Heart left ventricle (tissue), 16 donors: ENCODE results near the gene MYL2. TPM values are rescaled to one million over a fixed set of nuclear protein-coding genes. Genes with fewer than 3 reads are reported as not detected.

Experiments used
- ATAC-seq, 4 donors: fragments of 200-7000 bp; cut with Tn5 transposase; one replicate each; pipeline ENCODE4 v1.9.1; 2020 to 2022; ENCODE audit warnings: moderate library complexity in 4 of 4, mild to moderate bottlenecking in 3 of 4, moderate number of reproducible peaks in 1 of 4
- DNase-seq, 5 donors: peaks; one replicate each; pipeline ENCODE4 v3.0.0-alpha.2; 2020
- H3K27ac ChIP-seq, 12 donors: fragments of 200-600 bp; sonication (generic) in 4 of 12; one replicate each; pipeline versions ENCODE4 v1.5.0 to v1.8.0; 2016 to 2022; ENCODE audit warnings: mild to moderate bottlenecking in 2 of 12
- H3K27me3 ChIP-seq, 9 donors: fragments of 200-600 bp; sonication (generic) in 2 of 9; one replicate each; pipeline versions ENCODE4 v1.5.1 to v1.8.0; 2016 to 2022; ENCODE audit warnings: mild to moderate bottlenecking in 3 of 9
- H3K36me3 ChIP-seq, 9 donors: fragments of 200-600 bp; sonication (generic) in 2 of 9; one replicate each; pipeline versions ENCODE4 v1.5.0 to v1.8.0; 2018 to 2022; ENCODE audit warnings: mild to moderate bottlenecking in 2 of 9
- H3K4me1 ChIP-seq, 12 donors: fragments of 200-600 bp; sonication (generic) in 4 of 12; one replicate each; pipeline versions ENCODE4 v1.5.0 to v1.8.0; 2016 to 2022; ENCODE audit warnings: mild to moderate bottlenecking in 3 of 12
- H3K4me3 ChIP-seq, 12 donors: fragments of 200-600 bp; sonication (generic) in 4 of 12; one replicate each; pipeline versions ENCODE4 v1.5.0 to v1.8.0; 2017 to 2022; ENCODE audit warnings: mild to moderate bottlenecking in 9 of 12, moderate library complexity in 4 of 12
- H3K9me3 ChIP-seq, 12 donors: fragments of 200-600 bp; sonication (generic) in 4 of 12; one replicate each; pipeline versions ENCODE4 v1.5.0 to v1.8.0; 2016 to 2022; ENCODE audit warnings: mild to moderate bottlenecking in 1 of 12
- POLR2A ChIP-seq, 2 donors: fragments of 450-650 bp; IDR thresholded peaks; one replicate each; pipeline ENCODE4 v1.6.1; 2017; ENCODE audit warnings: antibody characterized with exemption in 2 of 2, mild to moderate bottlenecking in 2 of 2, moderate library complexity in 2 of 2
- WGBS, 4 donors: extraction: QIAGEN DNeasy Blood & Tissue Kit in 2 of 4; methylation state at CpG; one replicate each; pipeline versions ENCODE4 v1.1.5 to v1.1.7; 2013 to 2018; 5-methylcytosine and 5-hydroxymethylcytosine counted together
- intact Hi-C, 10 donors: fragments of 100-400 bp; cut with DNase I; formaldehyde crosslinking; loops; one replicate each; pipeline versions ENCODE4 v1.11.1 to v1.14.2; 2022
- polyA plus RNA-seq, 2 donors: library from polyadenylated mRNA; stranded (reverse); fragments of 200-250 nt; gene quantifications; one replicate each; pipeline ENCODE4 v1.2.3, GENCODE V29; 2013
- total RNA-seq, 9 donors: library from RNA; depleted of rRNA in 2 of 9; stranded (reverse); fragments of >200 nt in 2 of 9; fragmentation: NEBNext Ultra II Directional in 3 of 9; extraction: Animal tissue kit (Norgen Biotek cat#: 25700) in 3 of 9; gene quantifications; one replicate each; pipeline versions ENCODE4 v1.1.0 to v1.2.4, GENCODE V29; 2016 to 2023
- TF ChIP-seq, protein P1 (sequence below), 12 donors: fragments of 200-600 bp; sonication (generic) in 4 of 12; IDR thresholded peaks; one replicate each; pipeline versions ENCODE4 v1.5.0 to v1.8.0; 2018 to 2022; ENCODE audit warnings: antibody characterized with exemption in 12 of 12, mild to moderate bottlenecking in 5 of 12
- donor health status: ischemic (EF 13 %, LVEDD 7.1; RV severe dilation, severe dysfunction).
- donor health status: healthy with polysubstance abuse.
- donor health status: DM: no; HTN: yes; CAD: no.
- donor health status: DM: no; HTN: no; CAD: no.
- donor health status: ischemic (EF 25% LVEDD 6.9; RV normal size, moderate dysfunction).
- donor health status: ischemic (EF 25% LVEDD 5.7; RV mildly dilated, moderate dysfunction).
- donor health status: healthy.
- donor health status: DM: yes; HTN: yes; CAD: no.
- donor health status: ischemic (EF 35%, LVEDD 5.7; RV mildly dilated, moderate dysfunction).
- donor health status: nonischemic (EF 11% LVEDD 7.7; RV severe dilation, severe dysfunction).
- donor health status: DM: yes; HTN: yes; CAD: no.
- donor health status: PGD.
- donor health status: ischemic (EF 29% LVEDD 5.4; RV normal size, mild dysfunction).
- donor health status: nonischemic (EF 23%, LVEDD 6.1; RV moderate dilation, normal function).

The MYL2 gene
- total and polyA plus RNA-seq, 11 donors = 9,599 to 55,783 (median 25,284) TPM

- WGBS, 4 donors = 44 to 66% (median 52%) methylated on average over 3 of the region's 3 CpGs
- Histone ChIP-seq H3K27me3 (peaks cover 0 to 18% (median 6%) of the 10 kb centered on the region in 9 donors), H3K36me3 (no peaks in the 10 kb centered on the region), H3K4me1 (peaks cover 0 to 23% (median 7%) of the 10 kb centered on the region in 12 donors), H3K9me3 (no peaks in the 10 kb centered on the region), H3K27ac (peak overlapping the region in 9 of 12 donors; percentile 38 to 88 (median 63)), H3K4me3 (no peak overlapping the region)
- intact Hi-C loops = loop anchor here in 2 of 10 donors (10.0 kb wide), 2 partner anchors 61 to 241 kb away; no protein-coding TSS in a partner anchor
- peak in 2 of 5 donors; percentile 31 to 47 for DNase-seq
- peak in 2 of 4 donors; percentile 15 to 17 for ATAC-seq
- TF ChIP-seq, protein P1, sequence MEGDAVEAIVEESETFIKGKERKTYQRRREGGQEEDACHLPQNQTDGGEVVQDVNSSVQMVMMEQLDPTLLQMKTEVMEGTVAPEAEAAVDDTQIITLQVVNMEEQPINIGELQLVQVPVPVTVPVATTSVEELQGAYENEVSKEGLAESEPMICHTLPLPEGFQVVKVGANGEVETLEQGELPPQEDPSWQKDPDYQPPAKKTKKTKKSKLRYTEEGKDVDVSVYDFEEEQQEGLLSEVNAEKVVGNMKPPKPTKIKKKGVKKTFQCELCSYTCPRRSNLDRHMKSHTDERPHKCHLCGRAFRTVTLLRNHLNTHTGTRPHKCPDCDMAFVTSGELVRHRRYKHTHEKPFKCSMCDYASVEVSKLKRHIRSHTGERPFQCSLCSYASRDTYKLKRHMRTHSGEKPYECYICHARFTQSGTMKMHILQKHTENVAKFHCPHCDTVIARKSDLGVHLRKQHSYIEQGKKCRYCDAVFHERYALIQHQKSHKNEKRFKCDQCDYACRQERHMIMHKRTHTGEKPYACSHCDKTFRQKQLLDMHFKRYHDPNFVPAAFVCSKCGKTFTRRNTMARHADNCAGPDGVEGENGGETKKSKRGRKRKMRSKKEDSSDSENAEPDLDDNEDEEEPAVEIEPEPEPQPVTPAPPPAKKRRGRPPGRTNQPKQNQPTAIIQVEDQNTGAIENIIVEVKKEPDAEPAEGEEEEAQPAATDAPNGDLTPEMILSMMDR (IDR thresholded peaks at IDR 0.05) = no peak
- TF ChIP-seq POLR2A (IDR thresholded peaks at IDR 0.05) = no peak
These were observed 13.9 kb upstream of the MYL2 start for GRCh38 chr12:110934093-110934852.

GRCh38 chr12:110933326-110933974, 13.1 kb upstream of the MYL2 start:
- no peak overlapping the region for H3K4me3 ChIP-seq
- ATAC-seq = no peak
- WGBS, 4 donors = 78 to 86% (median 83%) methylated on average over 16 of the region's 16 CpGs
- H3K36me3 ChIP-seq = no peaks in the 10 kb centered on the region
- no peak for DNase-seq
- peaks cover 0 to 18% (median 6%) of the 10 kb centered on the region in 9 donors for H3K27me3 ChIP-seq
- intact Hi-C loops = loop anchor here in 2 of 10 donors (10.0 kb wide), 2 partner anchors 61 to 241 kb away; no protein-coding TSS in a partner anchor
- no peak for TF ChIP-seq POLR2A (IDR thresholded peaks at IDR 0.05)
- TF ChIP-seq, protein P1 (IDR thresholded peaks at IDR 0.05) = no peak
- H3K4me1 ChIP-seq = peaks cover 0 to 24% (median 7%) of the 10 kb centered on the region in 12 donors
- H3K9me3 ChIP-seq = no peaks in the 10 kb centered on the region
- peak overlapping the region in 7 of 12 donors; percentile 55 to 88 (median 81) for H3K27ac ChIP-seq

- TF ChIP-seq, protein P1 (IDR thresholded peaks at IDR 0.05) = peak in 7 of 12 donors; percentile 14 to 41 (median 28)
- no peak for TF ChIP-seq POLR2A (IDR thresholded peaks at IDR 0.05)
- WGBS, 4 donors = 22 to 31% (median 24%) methylated on average over 11 of the region's 11 CpGs
- no peak for ATAC-seq
- Histone ChIP-seq H3K27ac (peak overlapping the region; percentile 7 to 95 (median 78)), H3K27me3 (peaks cover 0 to 14% (median 4%) of the 10 kb centered on the region in 9 donors), H3K36me3 (no peaks in the 10 kb centered on the region), H3K4me3 (peak overlapping the region in 7 of 12 donors; percentile 11 to 44 (median 21)), H3K9me3 (no peaks in the 10 kb centered on the region), H3K4me1 (peaks cover 0 to 31% (median 6%) of the 10 kb centered on the region in 12 donors)
- intact Hi-C loops = loop anchor here in 2 of 10 donors (10.0 kb wide), 2 partner anchors 63 to 243 kb away; no protein-coding TSS in a partner anchor
- no peak for DNase-seq
These were observed 11.7 kb upstream of the MYL2 start for GRCh38 chr12:110932046-110932445.
